Measurements from ENCODE around the gene ZKSCAN7. TPM values are rescaled to one million over a fixed set of nuclear protein-coding genes. Genes with fewer than 3 reads are reported as not detected.

The ZKSCAN7 gene
- total and polyA plus RNA-seq, 4 experiments from 2014 or later = 0.65 to 4.2 (median 3.0) TPM

GRCh38 chr3:44513513-44513912 lies 41.5 kb upstream of the ZKSCAN7 start:
- no peaks in the 10 kb centered on the region for H3K9me3 Mint-ChIP-seq
- POLR2A ChIA-PET (ENCODE audit: partially characterized antibody) = no interaction called here
- intact Hi-C loops (cut with micrococcal nuclease) = loop anchor here (5.0 kb wide), 1 partner anchor 191 kb away; no protein-coding TSS in a partner anchor

DNA sequence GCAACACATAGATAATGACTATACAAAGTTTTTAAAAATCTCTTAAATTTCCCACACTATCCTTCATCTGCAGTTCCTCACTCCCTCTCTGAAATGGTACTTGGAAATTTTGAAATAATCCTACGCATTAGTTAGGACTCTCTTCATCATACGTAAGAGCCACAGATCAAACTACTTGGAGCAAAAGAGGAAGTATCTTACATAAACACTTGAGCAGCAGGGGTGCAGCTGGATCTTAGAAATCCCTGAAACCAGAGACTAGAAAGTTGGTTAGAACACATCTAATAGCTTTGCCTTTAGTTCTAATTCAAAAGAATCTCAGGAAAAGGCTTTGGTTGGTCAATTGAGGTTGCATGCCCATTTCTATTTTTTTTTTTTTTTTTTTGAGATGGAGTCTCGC lies 38.8 kb upstream of the ZKSCAN7 start:
- H3K27ac Mint-ChIP-seq = no peak overlapping the region
- POLR2A ChIA-PET (ENCODE audit: partially characterized antibody) = no interaction called here

More at GRCh38 chr3:44513513-44513912, 41.5 kb upstream of the ZKSCAN7 start:
- Histone ChIP-seq H3K9me3 (ENCODE audit: control insufficient read depth in 1 of 2, low read length in 2 of 2) (no peaks in the 10 kb centered on the region), H3K27ac (ENCODE audit: low read depth, low read length) (no peak overlapping the region), H3K4me3 (ENCODE audit: low read length in 2 of 2) (no peak overlapping the region), H3K36me3 (ENCODE audit: insufficient read depth, low read length) (no peaks in the 10 kb centered on the region), H3K4me1 (ENCODE audit: insufficient read depth, low read length) (peaks cover 21% of the 10 kb centered on the region), H3K27me3 (ENCODE audit: insufficient read depth, low read length) (no peaks in the 10 kb centered on the region)
- H3K27me3 Mint-ChIP-seq = peaks cover 2 to 5% of the 10 kb centered on the region in 2 donors
- CTCF ChIA-PET (ENCODE audit: partially characterized antibody) = no interaction called here
- H3K4me3 Mint-ChIP-seq = no peak overlapping the region
- H3K27ac Mint-ChIP-seq = no peak overlapping the region
- peaks cover 16 to 32% (median 24%) of the 10 kb centered on the region in 4 donors for H3K4me1 Mint-ChIP-seq
- peaks cover 0 to 4% of the 10 kb centered on the region in 2 donors for H3K36me3 Mint-ChIP-seq
- no peak for DNase-seq

DNA sequence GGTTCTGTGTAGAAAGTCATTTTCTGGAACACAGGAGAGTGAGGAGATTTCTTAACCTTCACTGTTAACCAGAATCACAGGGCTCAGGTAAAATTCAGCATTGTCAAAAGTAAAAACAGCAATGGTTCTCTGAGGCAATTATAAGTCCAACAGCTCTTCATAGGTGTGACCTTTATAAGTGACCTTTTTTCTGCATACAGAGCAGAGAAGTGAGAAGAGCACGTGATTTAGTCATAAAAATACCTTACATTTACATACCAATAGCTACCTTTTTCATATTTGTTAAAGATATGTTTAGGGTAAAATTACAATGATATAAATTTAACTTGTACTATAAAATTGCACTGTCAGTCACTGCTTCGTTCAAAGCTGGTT lies 36.2 kb upstream of the ZKSCAN7 start:
- intact Hi-C loops (cut with micrococcal nuclease) = no loop called here

More for the DNA sequence above, 38.8 kb upstream of the ZKSCAN7 start:
- Mint-ChIP-seq H3K4me3 (no peak overlapping the region), H3K4me1 (peaks cover 6 to 10% (median 7%) of the 10 kb centered on the region in 4 donors), H3K9me3 (no peaks in the 10 kb centered on the region), H3K27me3 (peaks cover 5 to 14% of the 10 kb centered on the region in 2 donors), H3K36me3 (no peaks in the 10 kb centered on the region)
- Histone ChIP-seq H3K36me3 (ENCODE audit: insufficient read depth, low read length) (no peaks in the 10 kb centered on the region), H3K4me1 (ENCODE audit: insufficient read depth, low read length) (peaks cover 6% of the 10 kb centered on the region), H3K4me3 (ENCODE audit: low read length in 2 of 2) (no peak overlapping the region), H3K9me3 (ENCODE audit: control insufficient read depth in 1 of 2, low read length in 2 of 2) (no peaks in the 10 kb centered on the region), H3K27me3 (ENCODE audit: insufficient read depth, low read length) (no peaks in the 10 kb centered on the region), H3K27ac (ENCODE audit: low read depth, low read length) (no peak overlapping the region)
- DNase-seq = no peak
- CTCF ChIA-PET (ENCODE audit: partially characterized antibody) = no interaction called here
- intact Hi-C loops (cut with micrococcal nuclease) = no loop called here

DNA sequence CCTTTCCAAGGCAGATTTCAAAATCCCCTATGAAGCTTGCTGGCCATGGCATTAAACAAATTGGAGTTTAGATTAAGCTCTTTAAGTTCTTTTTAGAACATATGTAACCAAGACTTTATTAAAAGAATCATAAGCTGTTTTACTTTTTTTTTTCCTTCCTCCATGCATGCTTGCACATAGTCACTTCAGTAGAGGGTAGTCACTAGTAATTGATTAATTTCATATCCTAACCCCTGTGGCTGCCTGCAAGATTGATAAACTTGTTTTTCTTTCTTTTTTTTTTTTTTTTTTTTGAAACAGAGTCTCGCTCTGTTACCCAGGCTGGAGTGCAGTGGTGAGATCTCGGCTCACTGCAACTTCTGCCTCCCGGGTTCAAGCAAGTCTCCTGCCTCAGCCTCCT lies 33.3 kb upstream of the ZKSCAN7 start:
- intact Hi-C loops (cut with micrococcal nuclease) = no loop called here
- ChIA-PET CTCF (ENCODE audit: partially characterized antibody) (interaction anchor here (0.7 kb wide), 1 partner anchor 29 kb away, joined by 3 read pairs; no protein-coding TSS in a partner anchor), POLR2A (ENCODE audit: partially characterized antibody) (no interaction called here)
- no peak overlapping the region for H3K4me3 Mint-ChIP-seq
- Histone ChIP-seq H3K27me3 (ENCODE audit: insufficient read depth, low read length) (no peaks in the 10 kb centered on the region), H3K36me3 (ENCODE audit: insufficient read depth, low read length) (no peaks in the 10 kb centered on the region), H3K4me1 (ENCODE audit: insufficient read depth, low read length) (no peaks in the 10 kb centered on the region), H3K9me3 (ENCODE audit: control insufficient read depth in 1 of 2, low read length in 2 of 2) (no peaks in the 10 kb centered on the region), H3K27ac (ENCODE audit: low read depth, low read length) (no peak overlapping the region), H3K4me3 (ENCODE audit: low read length in 2 of 2) (no peak overlapping the region)
- H3K4me1 Mint-ChIP-seq = peaks cover 0 to 4% (median under 1%) of the 10 kb centered on the region in 4 donors
- peaks cover 0 to 1% (median 0%) of the 10 kb centered on the region in 8 donors for H3K9me3 Mint-ChIP-seq
- no peak overlapping the region for H3K27ac Mint-ChIP-seq
- no peak for DNase-seq
- H3K27me3 Mint-ChIP-seq = peaks cover 22 to 40% of the 10 kb centered on the region in 2 donors
- H3K36me3 Mint-ChIP-seq = no peaks in the 10 kb centered on the region

More for the DNA sequence above, 36.2 kb upstream of the ZKSCAN7 start:
- Histone ChIP-seq H3K9me3 (ENCODE audit: control insufficient read depth in 1 of 2, low read length in 2 of 2) (no peaks in the 10 kb centered on the region), H3K4me1 (ENCODE audit: insufficient read depth, low read length) (no peaks in the 10 kb centered on the region), H3K4me3 (ENCODE audit: low read length in 2 of 2) (no peak overlapping the region), H3K27ac (ENCODE audit: low read depth, low read length) (no peak overlapping the region), H3K36me3 (ENCODE audit: insufficient read depth, low read length) (no peaks in the 10 kb centered on the region), H3K27me3 (ENCODE audit: insufficient read depth, low read length) (no peaks in the 10 kb centered on the region)
- peaks cover 15 to 28% of the 10 kb centered on the region in 2 donors for H3K27me3 Mint-ChIP-seq
- CTCF ChIA-PET (ENCODE audit: partially characterized antibody) = no interaction called here
- peaks cover 0 to 4% (median under 1%) of the 10 kb centered on the region in 4 donors for H3K4me1 Mint-ChIP-seq
- no peaks in the 10 kb centered on the region for H3K36me3 Mint-ChIP-seq
- POLR2A ChIA-PET (ENCODE audit: partially characterized antibody) = interaction anchor here (1.6 to 1.7 kb wide), 2 partner anchors 8 to 180 kb away, joined by 4 read pairs; partner anchors contain the start of gene TCAIM
- H3K4me3 Mint-ChIP-seq = no peak overlapping the region
- H3K9me3 Mint-ChIP-seq = peaks cover 0 to 1% (median 0%) of the 10 kb centered on the region in 8 donors
- no peak overlapping the region for H3K27ac Mint-ChIP-seq
- DNase-seq = no peak

DNA sequence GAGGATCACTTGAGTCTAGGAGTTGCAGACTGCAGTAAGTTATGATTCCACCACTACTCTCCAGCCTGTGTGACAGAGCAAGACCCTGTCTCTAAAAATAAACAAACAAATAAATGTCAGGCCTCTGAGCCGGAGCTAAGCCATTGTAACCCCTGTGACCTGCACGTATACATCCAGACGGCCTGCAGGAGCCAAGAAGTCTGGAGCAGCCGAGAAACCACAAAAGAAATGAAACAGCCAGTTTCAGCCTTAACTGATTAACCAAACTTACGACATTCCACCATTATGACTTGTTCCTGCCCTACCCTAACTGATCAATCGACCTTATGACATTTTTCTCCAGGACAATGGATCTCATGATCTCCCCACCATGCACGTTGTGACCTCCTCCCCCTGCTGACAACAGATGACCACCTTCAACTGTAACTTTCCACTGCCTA lies 32.5 kb upstream of the ZKSCAN7 start:
- Mint-ChIP-seq H3K4me3 (no peak overlapping the region), H3K4me1 (peaks cover 0 to 4% (median under 1%) of the 10 kb centered on the region in 4 donors), H3K36me3 (no peaks in the 10 kb centered on the region), H3K27ac (no peak overlapping the region), H3K9me3 (peaks cover 0 to 1% (median 0%) of the 10 kb centered on the region in 8 donors), H3K27me3 (peaks cover 24 to 41% of the 10 kb centered on the region in 2 donors)
- no peak overlapping the region for H3K4me3 ChIP-seq (ENCODE audit: low read length in 2 of 2)
- CTCF ChIA-PET (ENCODE audit: partially characterized antibody) = interaction anchor here (0.7 kb wide), 1 partner anchor 17 kb away, joined by 3 read pairs; no protein-coding TSS in a partner anchor
- intact Hi-C loops (cut with micrococcal nuclease) = no loop called here
- no peak overlapping the region for H3K27ac ChIP-seq (ENCODE audit: low read depth, low read length)
- no peak for DNase-seq
- H3K36me3 ChIP-seq (ENCODE audit: insufficient read depth, low read length) = no peaks in the 10 kb centered on the region
- H3K4me1 ChIP-seq (ENCODE audit: insufficient read depth, low read length) = no peaks in the 10 kb centered on the region
- H3K9me3 ChIP-seq (ENCODE audit: control insufficient read depth in 1 of 2, low read length in 2 of 2) = no peaks in the 10 kb centered on the region
- H3K27me3 ChIP-seq (ENCODE audit: insufficient read depth, low read length) = no peaks in the 10 kb centered on the region
- POLR2A ChIA-PET (ENCODE audit: partially characterized antibody) = no interaction called here

DNA sequence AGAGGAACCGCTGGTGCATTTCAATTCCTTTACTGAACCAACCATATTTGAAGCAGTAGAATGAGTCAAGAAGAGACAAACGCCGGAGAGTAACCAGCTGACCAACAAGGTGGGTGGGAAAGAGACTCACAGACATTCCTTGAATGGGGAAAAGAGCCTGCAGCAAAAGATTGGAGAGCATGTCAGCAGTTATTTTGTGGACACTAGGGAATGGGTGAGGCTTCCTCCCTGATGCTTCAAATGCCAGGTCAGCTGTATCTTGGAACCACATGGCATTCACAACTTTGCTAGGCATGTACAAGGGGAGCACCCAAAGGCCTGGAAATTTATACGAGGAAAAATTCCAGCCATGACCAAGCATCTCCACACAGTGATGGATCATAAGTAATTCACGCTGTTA lies 29.9 kb upstream of the ZKSCAN7 start:
- ChIA-PET CTCF (ENCODE audit: partially characterized antibody) (no interaction called here), POLR2A (ENCODE audit: partially characterized antibody) (no interaction called here)
- no peaks in the 10 kb centered on the region for H3K9me3 ChIP-seq (ENCODE audit: control insufficient read depth in 1 of 2, low read length in 2 of 2)
- no peaks in the 10 kb centered on the region for H3K36me3 ChIP-seq (ENCODE audit: insufficient read depth, low read length)
- no peak overlapping the region for H3K27ac ChIP-seq (ENCODE audit: low read depth, low read length)
- no peak overlapping the region for H3K4me3 Mint-ChIP-seq
- H3K27ac Mint-ChIP-seq = no peak overlapping the region
- no peak for DNase-seq
- H3K27me3 ChIP-seq (ENCODE audit: insufficient read depth, low read length) = no peaks in the 10 kb centered on the region
- H3K9me3 Mint-ChIP-seq = peaks cover 0 to 1% (median 0%) of the 10 kb centered on the region in 8 donors
- H3K36me3 Mint-ChIP-seq = no peaks in the 10 kb centered on the region
- no peaks in the 10 kb centered on the region for H3K4me1 Mint-ChIP-seq
- no peaks in the 10 kb centered on the region for H3K4me1 ChIP-seq (ENCODE audit: insufficient read depth, low read length)
- intact Hi-C loops (cut with micrococcal nuclease) = no loop called here
- peaks cover 26 to 35% of the 10 kb centered on the region in 2 donors for H3K27me3 Mint-ChIP-seq
- no peak overlapping the region for H3K4me3 ChIP-seq (ENCODE audit: low read length in 2 of 2)

DNA sequence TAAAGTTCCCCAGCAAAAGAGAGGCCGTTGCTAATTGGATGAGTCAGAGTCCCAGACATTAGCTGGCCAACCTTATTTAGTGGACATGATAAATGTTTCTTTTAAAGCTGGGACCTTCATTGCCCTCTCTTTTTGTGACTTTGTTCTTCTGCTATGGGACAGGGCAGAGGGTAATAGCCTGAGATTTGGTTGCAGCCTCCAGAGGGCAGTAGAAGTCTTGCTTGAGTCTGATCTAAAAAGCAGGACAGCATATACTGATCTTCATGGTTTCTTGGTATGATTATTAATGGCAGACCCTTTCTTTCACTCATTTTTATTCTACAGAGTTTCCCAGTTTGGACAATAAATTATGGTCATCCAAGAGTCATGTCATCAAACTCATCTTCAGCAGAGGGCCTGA lies 25.1 kb upstream of the ZKSCAN7 start:
- Mint-ChIP-seq H3K27me3 (peaks cover 20 to 21% of the 10 kb centered on the region in 2 donors), H3K36me3 (no peaks in the 10 kb centered on the region), H3K4me1 (peaks cover 0 to 2% (median under 1%) of the 10 kb centered on the region in 4 donors), H3K27ac (peak overlapping the region in 1 of 7 donors; percentile 48), H3K4me3 (no peak overlapping the region), H3K9me3 (no peaks in the 10 kb centered on the region)
- Histone ChIP-seq H3K27me3 (ENCODE audit: insufficient read depth, low read length) (no peaks in the 10 kb centered on the region), H3K9me3 (ENCODE audit: control insufficient read depth in 1 of 2, low read length in 2 of 2) (no peaks in the 10 kb centered on the region), H3K27ac (ENCODE audit: low read depth, low read length) (no peak overlapping the region), H3K36me3 (ENCODE audit: insufficient read depth, low read length) (no peaks in the 10 kb centered on the region), H3K4me1 (ENCODE audit: insufficient read depth, low read length) (no peaks in the 10 kb centered on the region), H3K4me3 (ENCODE audit: low read length in 2 of 2) (no peak overlapping the region)
- peak in 1 of 5 donors; percentile 22 for DNase-seq
- ChIA-PET CTCF (ENCODE audit: partially characterized antibody) (interaction anchor here (1.8 to 3.1 kb wide), 2 partner anchors 19 to 384 kb away, joined by 3 to 20 read pairs; no protein-coding TSS in a partner anchor), POLR2A (ENCODE audit: partially characterized antibody) (no interaction called here)
- intact Hi-C loops (cut with micrococcal nuclease) = loop anchor here (5.0 kb wide), 1 partner anchor 208 kb away; no protein-coding TSS in a partner anchor
